WTC11 (cell line): Measurements from ENCODE around the gene KLHDC8A. TPM values are rescaled to one million over a fixed set of nuclear protein-coding genes. Genes with fewer than 3 reads are reported as not detected.

Source experiments
- ATAC-seq: fragments of 200-7000 bp; cut with Tn5 transposase; 2 replicates; pipeline ENCODE4 v1.10.0; 2021; ENCODE audit warnings: mild to moderate bottlenecking, moderate library complexity
- CTCF ChIA-PET: fragments of 300-600 bp; sonication (Branson Sonifier 250); formaldehyde crosslinking; loops from one replicate; lab custom pipeline; 2021; ENCODE audit warnings: antibody characterized with exemption; lab: Charles Lee
- POLR2A ChIA-PET: fragments of 350-600 bp; sonication (Branson Sonifier 250); formaldehyde crosslinking; loops from one replicate; lab custom pipeline; 2021; ENCODE audit warnings: antibody characterized with exemption; lab: Charles Lee
- DNase-seq: peaks from one replicate; pipeline ENCODE4 v3.0.0; 2021; ENCODE audit warnings: low spot score
- H3K27ac Mint-ChIP-seq: 2 replicates; pipeline ENCODE4 v1.8.0; 2021; ENCODE audit warnings: mixed read lengths
- H3K27me3 Mint-ChIP-seq: 2 replicates; pipeline ENCODE4 v1.8.0; 2021; ENCODE audit warnings: low read depth, mild to moderate bottlenecking, moderate library complexity, mixed read lengths
- H3K36me3 Mint-ChIP-seq: 2 replicates; pipeline ENCODE4 v1.8.0; 2021; ENCODE audit warnings: mixed read lengths
- H3K4me1 Mint-ChIP-seq: 2 replicates; pipeline ENCODE4 v1.8.0; 2022; ENCODE audit warnings: mixed read lengths
- H3K4me3 Mint-ChIP-seq: 2 replicates; pipeline ENCODE4 v1.8.0; 2021; ENCODE audit warnings: mild to moderate bottlenecking, moderate library complexity, mixed read lengths
- H3K9me3 Mint-ChIP-seq: 2 replicates; pipeline ENCODE4 v1.8.0; 2021; ENCODE audit warnings: mixed read lengths
- ATF2 ChIP-seq: sonication (generic); formaldehyde crosslinking; IDR thresholded peaks from 2 replicates; pipeline ENCODE4 v1.8.1; 2022; ENCODE audit warnings: low read depth, missing genetic modification reagents, borderline replicate concordance
- CREB1 ChIP-seq: sonication (generic); formaldehyde crosslinking; IDR thresholded peaks from 2 replicates; pipeline ENCODE4 v1.8.0; 2023; ENCODE audit warnings: mild to moderate bottlenecking, missing genetic modification reagents
- CREM ChIP-seq: sonication (generic); formaldehyde crosslinking; IDR thresholded peaks from 2 replicates; pipeline ENCODE4 v1.8.1; 2022; ENCODE audit warnings: mild to moderate bottlenecking, missing genetic modification reagents, moderate library complexity
- E2F4 ChIP-seq: sonication (generic); formaldehyde crosslinking; IDR thresholded peaks from 2 replicates; pipeline ENCODE4 v1.8.1; 2022; ENCODE audit warnings: low read depth, mild to moderate bottlenecking, moderate library complexity, missing genetic modification reagents, borderline replicate concordance
- E2F5 ChIP-seq: sonication (generic); formaldehyde crosslinking; IDR thresholded peaks from 2 replicates; pipeline ENCODE4 v1.8.1; 2022; ENCODE audit warnings: mild to moderate bottlenecking, moderate library complexity, missing genetic modification reagents
- FOXJ3 ChIP-seq: sonication (generic); formaldehyde crosslinking; IDR thresholded peaks from 2 replicates; pipeline ENCODE4 v1.9.0; 2021; ENCODE audit warnings: missing genetic modification reagents, mild to moderate bottlenecking, borderline replicate concordance
- FOXP1 ChIP-seq: sonication (generic); formaldehyde crosslinking; IDR thresholded peaks from 2 replicates; pipeline ENCODE4 v1.8.0; 2022; ENCODE audit warnings: missing genetic modification reagents, mild to moderate bottlenecking, moderate library complexity, borderline replicate concordance
- HMGXB4 ChIP-seq: sonication (generic); formaldehyde crosslinking; IDR thresholded peaks from 2 replicates; pipeline ENCODE4 v1.8.1; 2023; ENCODE audit warnings: mild to moderate bottlenecking, moderate library complexity, missing genetic modification reagents
- IRF2 ChIP-seq: sonication (generic); formaldehyde crosslinking; IDR thresholded peaks from 2 replicates; pipeline ENCODE4 v1.8.0; 2022; ENCODE audit warnings: low read depth, missing genetic modification reagents, borderline replicate concordance
- JAZF1 ChIP-seq: fragments of 250-450 bp; sonication (Bioruptor Pico); IDR thresholded peaks from 2 replicates; pipeline ENCODE4 v1.9.0; 2021; ENCODE audit warnings: moderate library complexity, mild to moderate bottlenecking, inconsistent platforms
- MAX ChIP-seq: sonication (generic); formaldehyde crosslinking; IDR thresholded peaks from 2 replicates; pipeline ENCODE4 v1.8.0; 2022; ENCODE audit warnings: mild to moderate bottlenecking, missing genetic modification reagents
- NFYB ChIP-seq: sonication (generic); formaldehyde crosslinking; conservative IDR thresholded peaks from 2 replicates; pipeline ENCODE4 v1.8.0; 2022; ENCODE audit warnings: low read depth, missing genetic modification reagents
- RORB ChIP-seq: fragments of 250-450 bp; sonication (Bioruptor Pico); IDR thresholded peaks from 2 replicates; pipeline ENCODE4 v1.9.0; 2021; ENCODE audit warnings: mild to moderate bottlenecking
- SMAD3 ChIP-seq: sonication (generic); formaldehyde crosslinking; IDR thresholded peaks from 2 replicates; pipeline ENCODE4 v1.8.0; 2022; ENCODE audit warnings: missing genetic modification reagents, mild to moderate bottlenecking, borderline replicate concordance
- SMAD4 ChIP-seq: sonication (generic); formaldehyde crosslinking; IDR thresholded peaks from 2 replicates; pipeline ENCODE4 v1.8.0; 2022; ENCODE audit warnings: mild to moderate bottlenecking, missing genetic modification reagents
- STAT6 ChIP-seq: sonication (generic); formaldehyde crosslinking; conservative IDR thresholded peaks from 2 replicates; pipeline ENCODE4 v1.8.1; 2023; ENCODE audit warnings: mild to moderate bottlenecking, low read depth, missing genetic modification reagents, moderate library complexity
- TEAD4 ChIP-seq: sonication (generic); formaldehyde crosslinking; IDR thresholded peaks from 2 replicates; pipeline ENCODE4 v1.8.0; 2022; ENCODE audit warnings: mild to moderate bottlenecking, missing genetic modification reagents
- ZNF425 ChIP-seq: fragments of 250-450 bp; sonication (Bioruptor Pico); conservative IDR thresholded peaks from 2 replicates; pipeline ENCODE4 v1.9.0; 2021; ENCODE audit warnings: mild to moderate bottlenecking
- ZNF671 ChIP-seq: fragments of 250-450 bp; sonication (Bioruptor Pico); IDR thresholded peaks from 2 replicates; pipeline ENCODE4 v1.8.0; 2021; ENCODE audit warnings: mild to moderate bottlenecking
- total RNA-seq: library from RNA; stranded (reverse); gene quantifications from 3 replicates; pipeline ENCODE4 v1.2.3, GENCODE V29; 2021

KLHDC8A gene
- total RNA-seq, 1 experiment from 2014 or later = 1.7 TPM

GRCh38 chr1:205342986-205343385 lies 13.7 kb downstream of the KLHDC8A start:
- H3K27me3 Mint-ChIP-seq = peaks cover 58% of the 10 kb centered on the region
- POLR2A ChIA-PET = no interaction called here

More at GRCh38 chr1:205342986-205343385, 13.7 kb downstream of the KLHDC8A start:
- Mint-ChIP-seq H3K4me1 (peaks cover 25% of the 10 kb centered on the region), H3K27ac (no peak overlapping the region), H3K4me3 (peak overlapping the region; percentile 72), H3K9me3 (no peaks in the 10 kb centered on the region), H3K36me3 (no peaks in the 10 kb centered on the region)
- ATAC-seq (no peak), DNase-seq (no peak)
- TF ChIP-seq CREM (CRISPR knock-in tag) = no peak
- TF ChIP-seq E2F4 (CRISPR knock-in tag) = no peak
- no peak for TF ChIP-seq NFYB
- no peak for TF ChIP-seq TEAD4 (CRISPR knock-in tag)
- no peak for TF ChIP-seq RORB
- TF ChIP-seq STAT6 = no peak
- TF ChIP-seq ZNF671 (CRISPR knock-in tag) = no peak
- no peak for TF ChIP-seq SMAD3 (CRISPR knock-in tag)
- TF ChIP-seq JAZF1 (CRISPR knock-in tag) = no peak
- TF ChIP-seq E2F5 (CRISPR knock-in tag) = no peak
- TF ChIP-seq FOXJ3 (CRISPR knock-in tag) = no peak
- TF ChIP-seq FOXP1 (CRISPR knock-in tag) = no peak
- TF ChIP-seq MAX = no peak
- TF ChIP-seq HMGXB4 = no peak
- no peak for TF ChIP-seq IRF2
- TF ChIP-seq ATF2 (CRISPR knock-in tag) = no peak
- no peak for TF ChIP-seq SMAD4 (CRISPR knock-in tag)
- no peak for TF ChIP-seq CREB1 (CRISPR knock-in tag)
- TF ChIP-seq ZNF425 (CRISPR knock-in tag) = no peak
- CTCF ChIA-PET = interaction anchor here (0.6 to 2.1 kb wide), 2 partner anchors 29 to 88 kb away, joined by 3 to 5 read pairs; no protein-coding TSS in a partner anchor
